Hindlimb muscle (tissue), 1 donor: ENCODE measurements around the gene TSPAN9. TPM values are rescaled to one million over a fixed set of nuclear protein-coding genes. Genes with fewer than 3 reads are reported as not detected.

Experiments used
- DNase-seq: peaks from one replicate; pipeline ENCODE4 v3.0.0-alpha.2; 2013
- polyA plus RNA-seq: library from polyadenylated mRNA; unstranded; fragments of 120-200 nt; gene quantifications from one replicate; pipeline ENCODE4 v1.2.1, GENCODE V29; 2013; ENCODE audit not compliant: insufficient read length

TSPAN9 gene
- polyA plus RNA-seq, 1 donor = 98.9 TPM

GRCh38 chr12:3228552-3228951 is 151.4 kb downstream of the TSPAN9 start:
- no peak for DNase-seq

GRCh38 chr12:3229577-3229976 is 152.4 kb downstream of the TSPAN9 start:
- DNase-seq = no peak

DNA sequence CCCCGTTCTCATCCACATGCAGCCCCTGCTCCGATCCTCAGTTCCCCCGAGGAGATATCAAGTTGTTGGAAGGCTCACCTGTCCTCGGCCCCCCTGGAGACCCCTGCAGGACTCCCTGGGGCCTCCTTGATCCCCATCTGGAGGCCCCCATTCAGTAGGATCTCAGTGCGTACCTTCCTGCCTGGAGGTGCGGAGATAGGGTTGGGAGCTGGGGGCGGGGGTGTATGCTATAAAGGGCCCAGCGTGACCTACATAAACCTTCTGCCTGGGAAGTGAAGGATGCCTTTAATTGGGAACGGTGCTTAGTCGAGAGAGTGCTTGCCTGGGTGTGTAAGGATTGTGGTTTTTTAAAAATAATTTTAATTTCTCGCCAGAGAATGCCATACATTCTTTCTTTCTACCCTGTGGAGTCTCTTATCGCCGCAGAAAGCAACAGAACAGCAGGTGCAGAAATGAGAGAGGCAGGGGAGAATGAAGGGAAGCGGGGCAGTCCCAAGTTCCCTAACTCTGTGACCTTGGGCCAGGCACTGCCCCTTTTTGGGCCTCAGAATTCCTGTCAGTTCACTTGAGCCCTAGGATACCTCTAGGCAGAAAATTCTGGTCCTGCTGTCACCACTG is 153.7 kb downstream of the TSPAN9 start:
- no peak for DNase-seq

- no peak for DNase-seq
These were observed 154.3 kb downstream of the TSPAN9 start for GRCh38 chr12:3231399-3231876.

- no peak for DNase-seq
These were observed 156.6 kb downstream of the TSPAN9 start for GRCh38 chr12:3233797-3234196.

DNA sequence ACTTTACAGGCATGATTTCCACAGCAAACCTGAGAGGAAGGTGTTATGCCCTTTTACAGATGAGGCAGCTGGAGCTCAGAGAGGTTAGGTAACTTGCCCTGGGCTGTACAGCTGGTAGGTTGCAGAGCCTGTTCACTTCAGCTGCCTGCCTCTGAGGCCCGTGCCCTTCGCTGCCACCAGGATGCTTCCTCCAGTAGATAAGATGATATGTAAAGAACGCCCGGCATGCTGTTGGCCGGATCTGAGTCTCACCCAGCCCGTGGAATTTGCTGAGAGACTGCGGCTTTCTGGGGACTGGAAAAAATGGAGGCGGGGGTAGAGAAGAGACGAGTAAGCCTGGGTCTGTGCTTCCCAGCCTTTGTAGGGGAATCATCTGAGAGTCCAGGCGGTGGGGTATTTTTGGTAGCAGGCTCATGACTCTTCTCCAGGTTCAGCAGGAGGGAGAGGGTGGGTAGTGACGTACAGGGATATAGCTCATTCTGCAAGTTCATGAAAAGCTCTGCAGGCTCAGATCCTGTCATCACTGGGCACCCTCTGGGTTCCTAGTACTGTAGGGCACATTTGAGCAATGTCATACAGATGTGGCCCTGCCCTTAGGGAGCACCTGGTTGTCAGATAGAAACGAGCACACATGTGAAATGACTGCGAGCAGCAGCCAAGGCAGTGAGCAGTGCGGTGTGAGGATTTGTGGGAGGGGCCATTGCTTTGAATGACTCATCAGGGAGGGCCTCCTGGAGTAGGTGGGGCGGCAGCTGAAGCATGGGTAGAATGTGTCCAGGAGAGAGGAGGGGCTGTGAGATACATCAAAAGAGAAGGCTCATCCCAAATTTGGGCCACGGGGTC is 159.4 kb downstream of the TSPAN9 start:
- no peak for DNase-seq

GRCh38 chr12:3238196-3238595 is 161.0 kb downstream of the TSPAN9 start:
- no peak for DNase-seq

DNA sequence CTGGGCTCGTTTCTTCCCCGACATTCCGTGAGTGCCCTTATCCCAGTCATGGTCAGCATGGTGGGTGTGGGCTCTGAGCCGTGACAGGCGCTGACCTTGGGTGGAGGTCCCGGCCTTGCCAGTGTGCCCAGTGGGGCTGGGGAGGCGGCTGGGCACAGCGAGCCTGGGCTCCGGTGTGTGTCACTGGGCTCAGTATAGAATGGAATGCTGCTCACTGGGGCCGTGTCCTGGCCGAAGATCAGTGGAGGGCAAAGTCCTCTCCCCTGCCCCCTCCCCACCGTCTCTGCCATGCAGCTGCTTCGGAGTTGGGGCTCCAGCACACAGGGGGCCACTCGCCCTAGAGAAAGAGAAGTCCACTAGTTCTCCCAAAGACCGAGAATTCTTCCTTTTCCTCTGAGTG is 164.4 kb downstream of the TSPAN9 start:
- DNase-seq = no peak

DNA sequence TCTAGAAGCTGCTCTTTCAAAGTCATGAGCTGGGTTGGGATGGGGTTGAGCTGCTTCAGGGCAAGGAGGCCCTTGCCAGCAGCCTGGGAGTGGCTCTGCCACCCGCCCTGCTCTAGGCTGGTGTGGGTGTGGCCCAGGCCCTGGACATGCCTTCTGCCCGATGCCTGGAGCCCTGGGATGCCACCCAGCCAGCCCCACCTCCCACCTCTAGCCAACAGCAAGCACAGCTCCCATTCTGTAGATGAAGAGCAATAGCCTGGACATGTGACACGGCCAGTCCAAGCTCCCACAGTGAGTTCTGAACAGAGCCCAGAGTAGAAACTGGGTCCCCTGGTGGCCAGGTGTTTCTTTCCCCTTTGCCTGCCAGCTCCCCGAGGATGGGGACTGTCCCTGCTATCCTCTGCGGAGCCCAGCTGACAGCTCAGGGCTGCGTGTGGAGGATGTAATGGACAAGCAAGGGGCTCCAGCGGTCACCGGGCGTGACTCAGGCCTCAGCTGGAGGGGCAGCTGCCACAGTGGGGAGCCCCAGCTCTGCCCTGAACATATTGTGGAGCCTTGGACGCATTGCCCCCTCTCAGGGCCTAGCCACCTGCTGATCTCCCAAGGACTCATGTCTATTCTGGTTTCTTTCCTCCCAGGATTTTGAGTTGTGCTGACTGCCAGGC is 165.2 kb downstream of the TSPAN9 start:
- no peak for DNase-seq

DNA sequence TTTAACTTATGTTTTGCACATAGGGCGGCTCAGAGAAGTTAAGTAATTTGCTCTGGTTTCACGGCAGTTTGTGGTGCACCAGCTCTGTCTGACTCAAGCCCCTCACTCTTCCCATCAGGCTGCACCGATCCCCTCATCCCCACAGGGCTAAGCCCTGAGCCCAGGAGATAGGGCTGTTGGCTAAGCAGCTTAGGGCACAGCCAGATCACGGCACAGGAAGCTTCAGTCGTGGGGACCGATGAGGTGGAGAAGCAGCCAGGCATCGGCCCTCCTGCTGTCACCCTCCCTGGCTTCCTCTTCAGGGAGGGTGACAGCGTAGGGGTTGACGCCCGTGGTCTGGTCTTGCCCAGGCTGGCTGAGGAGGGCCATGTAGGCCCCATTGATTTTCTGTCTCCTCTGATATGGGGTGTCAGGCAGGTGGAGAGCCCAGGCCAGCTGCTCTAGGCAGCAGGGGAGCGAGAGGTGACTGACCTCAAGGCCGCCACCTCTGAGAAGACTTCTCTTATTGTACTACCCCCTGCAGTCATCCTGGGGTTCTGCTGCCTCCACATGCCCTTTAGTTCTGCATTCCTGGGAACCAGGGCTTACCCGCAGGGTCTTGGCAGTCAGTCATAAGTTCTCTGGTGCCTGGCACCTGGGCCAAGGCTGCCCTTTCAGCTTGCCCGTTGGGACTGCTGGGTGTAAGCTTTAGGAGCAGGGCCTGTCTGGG is 166.4 kb downstream of the TSPAN9 start:
- DNase-seq = no peak

- no peak for DNase-seq
These were observed 167.1 kb downstream of the TSPAN9 start for GRCh38 chr12:3244219-3244750.

GRCh38 chr12:3246253-3246652 is 169.1 kb downstream of the TSPAN9 start:
- no peak for DNase-seq

DNA sequence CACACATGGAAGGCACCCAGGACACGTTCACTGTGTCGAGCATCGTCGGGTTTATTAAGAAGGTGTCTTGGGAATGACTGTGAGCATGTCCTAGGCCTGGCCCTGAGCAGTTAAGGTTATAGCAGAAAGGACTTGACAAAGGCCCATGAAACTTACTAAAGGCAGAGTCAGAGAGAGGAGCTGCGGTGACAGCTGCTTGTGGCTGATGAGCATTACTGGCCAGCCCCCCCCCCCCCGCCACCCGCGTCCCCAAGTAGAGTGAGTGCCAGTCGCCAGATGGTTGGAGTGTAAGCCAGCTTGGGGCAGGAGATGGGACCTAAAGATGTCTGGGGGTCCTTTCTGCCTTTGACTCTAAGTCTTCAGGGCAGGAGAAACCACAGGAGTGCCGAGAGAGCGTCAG is 169.9 kb downstream of the TSPAN9 start:
- DNase-seq = no peak

GRCh38 chr12:3247629-3248161 is 170.5 kb downstream of the TSPAN9 start:
- no peak for DNase-seq

DNA sequence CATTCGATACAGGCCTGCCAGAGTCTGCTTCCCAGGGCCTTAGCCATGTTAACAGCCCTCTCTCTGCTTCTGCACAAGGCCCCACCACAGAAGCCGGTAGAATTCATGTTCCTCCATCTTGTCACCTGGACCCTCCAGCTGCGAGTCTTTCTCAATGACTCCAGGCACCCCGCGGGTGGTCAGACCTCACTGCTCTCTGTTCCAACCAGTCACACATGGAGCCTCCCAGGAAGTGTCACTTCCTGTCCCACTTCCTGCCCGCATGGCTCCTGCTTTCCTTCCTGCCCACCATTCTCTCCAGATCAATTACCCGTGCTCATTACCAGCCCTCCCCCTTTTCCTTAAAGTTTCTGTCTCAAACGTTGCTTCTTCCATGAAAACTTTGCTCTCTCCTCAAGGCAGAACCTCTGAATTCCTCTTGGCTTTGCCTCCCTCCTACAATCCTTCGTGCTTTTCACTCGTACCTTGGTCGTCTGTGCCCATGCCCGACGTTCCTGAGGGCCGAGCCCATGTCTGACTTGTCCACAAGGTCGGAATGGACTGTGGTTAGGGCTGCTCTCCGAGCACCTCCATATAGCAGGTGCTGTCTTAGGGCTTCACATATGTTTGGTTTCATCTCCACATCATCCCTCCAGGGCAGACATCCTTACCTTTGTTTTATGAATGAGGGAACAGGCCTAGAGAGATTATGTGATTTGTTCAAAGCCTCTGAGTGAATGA is 172.1 kb downstream of the TSPAN9 start:
- no peak for DNase-seq

- no peak for DNase-seq
These were observed 172.9 kb downstream of the TSPAN9 start for GRCh38 chr12:3250034-3250433.

DNA sequence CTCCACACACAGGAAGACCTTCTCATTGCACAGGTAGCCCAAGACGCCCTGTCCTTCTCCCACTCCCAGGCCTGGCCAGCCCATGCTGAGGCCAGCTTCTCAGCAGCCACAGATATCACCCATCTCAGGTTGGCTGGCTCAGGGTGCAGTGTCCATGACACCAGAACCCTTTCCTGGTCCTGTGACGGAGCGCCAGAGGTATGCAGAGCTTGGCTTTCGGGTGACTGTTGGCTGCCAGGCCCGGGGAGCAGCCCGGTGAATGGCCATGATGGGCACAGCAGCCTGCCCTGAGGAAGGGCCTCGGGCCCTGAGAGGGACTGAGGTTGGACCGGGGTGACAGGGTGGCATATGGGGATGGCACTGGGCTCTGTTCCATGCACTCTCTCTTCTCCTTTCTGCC is 173.4 kb downstream of the TSPAN9 start:
- DNase-seq = no peak

DNA sequence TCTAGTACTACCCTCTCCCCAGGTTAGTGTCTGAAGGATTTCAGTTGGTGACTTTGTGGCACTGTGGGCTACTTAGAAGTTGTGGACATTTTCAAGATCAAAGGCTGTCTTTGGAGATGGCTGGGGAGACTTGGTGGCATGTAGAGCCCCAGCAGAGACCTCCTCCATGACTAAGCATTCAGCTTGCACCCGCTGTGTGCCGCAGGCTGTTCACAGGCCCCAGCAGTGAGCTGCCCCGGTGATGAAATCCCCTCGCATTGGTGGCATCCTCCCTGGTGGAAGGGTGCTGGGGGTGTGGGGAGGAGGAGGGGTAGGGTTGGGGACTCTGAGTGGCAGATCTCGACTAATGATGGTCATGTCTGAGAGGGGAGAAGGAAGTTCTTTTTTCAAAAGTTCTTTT is 173.9 kb downstream of the TSPAN9 start:
- DNase-seq = no peak

GRCh38 chr12:3251691-3252090 is 174.5 kb downstream of the TSPAN9 start:
- peak; percentile 46 for DNase-seq

DNA sequence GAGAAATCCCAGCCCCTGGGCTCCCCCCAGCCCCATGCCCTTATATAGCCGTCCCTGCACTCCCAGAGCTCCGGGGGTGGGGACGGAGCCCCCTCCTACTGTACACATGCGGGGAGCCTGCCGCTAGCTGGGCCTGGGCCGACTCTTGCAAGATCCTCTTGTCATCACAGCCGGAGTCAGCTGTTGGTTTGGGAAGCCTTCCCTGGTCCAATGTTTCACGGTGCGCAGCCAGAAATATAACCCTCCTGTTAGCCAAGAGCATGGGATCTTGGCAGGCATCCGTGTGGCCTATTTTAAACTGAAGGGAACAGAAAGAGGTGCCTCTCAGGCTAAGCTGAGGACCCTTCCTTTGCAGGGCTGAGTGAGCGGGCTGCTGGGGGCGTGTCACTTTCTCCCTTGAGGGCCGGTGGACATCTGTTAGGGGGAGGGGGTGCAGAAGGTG is 175.3 kb downstream of the TSPAN9 start:
- DNase-seq = peak; percentile 95

GRCh38 chr12:3253682-3254275 is 176.6 kb downstream of the TSPAN9 start:
- DNase-seq = no peak
